HEK293 (cell line): Measurements from ENCODE around the gene CTNNBL1.

ENCODE experiments used
- CTCF ChIA-PET: fragments of 350-600 bp; formaldehyde crosslinking; extraction: SDS; loops from one replicate; lab custom pipeline; 2021; ENCODE audit warnings: antibody characterized with exemption; lab: Yijun Ruan, JAX
- POLR2A ChIA-PET: fragments of 300-600 bp; formaldehyde crosslinking; extraction: SDS; loops from one replicate; lab custom pipeline; 2020; ENCODE audit warnings: antibody characterized with exemption, inconsistent platforms; lab: Yijun Ruan, JAX
- H3K27ac ChIP-seq: fragments of 200-500 bp; sonication (Bioruptor generic); 2 replicates; pipeline ENCODE4 v1.5.1; 2014; ENCODE audit warnings: low read depth, low read length, control low read depth, inconsistent platforms; ENCODE audit errors: extremely low read depth
- H3K36me3 ChIP-seq, 2 experiments: fragments of 200-500 bp in 1 of 2; sonication (Bioruptor generic) in 1 of 2; 1 replicate in 1 of 2; 2 replicates in 1 of 2; pipeline ENCODE4 v1.5.1; 2014 to 2017; ENCODE audit warnings: inconsistent platforms in 2 of 2, low read length in 2 of 2; ENCODE audit not compliant: control insufficient read depth in 2 of 2, insufficient read depth in 1 of 2
- H3K4me1 ChIP-seq: fragments of 200-500 bp; sonication (Bioruptor generic); 2 replicates; pipeline ENCODE4 v1.5.1; 2014; ENCODE audit warnings: mild to moderate bottlenecking, low read length, inconsistent platforms; ENCODE audit not compliant: control insufficient read depth, insufficient read depth
- H3K4me3 ChIP-seq: 2 replicates; pipeline ENCODE4 v1.5.1; 2011; ENCODE audit warnings: low read depth, mild to moderate bottlenecking, control low read depth, low read length, moderate library complexity
- H3K9me3 ChIP-seq: fragments of 200-500 bp; sonication (Bioruptor generic); 2 replicates; pipeline ENCODE4 v1.5.1; 2014; ENCODE audit warnings: low read depth, low read length, inconsistent platforms; ENCODE audit not compliant: control insufficient read depth, insufficient read depth
- BCL11B ChIP-seq: fragments of 450-650 bp; formaldehyde crosslinking; IDR thresholded peaks from 2 replicates; pipeline ENCODE4 v1.5.1; 2016; ENCODE audit warnings: low read depth, missing biosample characterization, missing genetic modification characterization
- EGR2 ChIP-seq: fragments of 450-650 bp; formaldehyde crosslinking; IDR thresholded peaks from 2 replicates; pipeline ENCODE4 v1.5.1; 2016; ENCODE audit warnings: low read depth, missing biosample characterization, missing genetic modification characterization
- GFI1B ChIP-seq: fragments of 450-650 bp; formaldehyde crosslinking; IDR thresholded peaks from 2 replicates; pipeline ENCODE4 v1.5.1; 2016; ENCODE audit warnings: missing biosample characterization, missing genetic modification characterization
- KLF10 ChIP-seq: fragments of 450-650 bp; IDR thresholded peaks from 2 replicates; pipeline ENCODE4 v1.5.1; 2018; ENCODE audit warnings: missing biosample characterization, mild to moderate bottlenecking, missing genetic modification characterization
- KLF16 ChIP-seq: fragments of 450-650 bp; formaldehyde crosslinking; IDR thresholded peaks from 2 replicates; pipeline ENCODE4 v1.5.1; 2017; ENCODE audit warnings: missing biosample characterization, missing genetic modification characterization
- MYNN ChIP-seq: fragments of 450-650 bp; formaldehyde crosslinking; IDR thresholded peaks from 2 replicates; pipeline ENCODE4 v1.5.1; 2016; ENCODE audit warnings: missing biosample characterization, missing genetic modification characterization, borderline replicate concordance
- MZF1 ChIP-seq: fragments of 450-650 bp; formaldehyde crosslinking; IDR thresholded peaks from 2 replicates; pipeline ENCODE4 v1.5.1; 2017; ENCODE audit warnings: missing biosample characterization, missing genetic modification characterization, borderline replicate concordance
- SCRT2 ChIP-seq: fragments of 450-650 bp; formaldehyde crosslinking; IDR thresholded peaks from 2 replicates; pipeline ENCODE4 v1.5.1; 2016; ENCODE audit warnings: missing biosample characterization, missing genetic modification characterization
- ZBTB17 ChIP-seq: fragments of 450-650 bp; formaldehyde crosslinking; IDR thresholded peaks from 2 replicates; pipeline ENCODE4 v1.5.1; 2016; ENCODE audit warnings: missing biosample characterization, missing genetic modification characterization
- ZFHX2 ChIP-seq: fragments of 450-650 bp; formaldehyde crosslinking; conservative IDR thresholded peaks from 2 replicates; pipeline ENCODE4 v1.5.1; 2016; ENCODE audit warnings: missing biosample characterization, missing genetic modification characterization
- ZNF292 ChIP-seq: fragments of 450-650 bp; formaldehyde crosslinking; IDR thresholded peaks from 2 replicates; pipeline ENCODE4 v1.5.1; 2016; ENCODE audit warnings: low read depth, missing biosample characterization, missing genetic modification characterization, borderline replicate concordance
- ZNF341 ChIP-seq: fragments of 450-650 bp; formaldehyde crosslinking; IDR thresholded peaks from 2 replicates; pipeline ENCODE4; 2016; ENCODE audit warnings: low read depth, missing biosample characterization, missing genetic modification characterization
- ZNF423 ChIP-seq: fragments of 450-650 bp; formaldehyde crosslinking; IDR thresholded peaks from 2 replicates; pipeline ENCODE4 v1.5.1; 2016; ENCODE audit warnings: missing biosample characterization, missing genetic modification characterization
- ZNF48 ChIP-seq: fragments of 450-650 bp; formaldehyde crosslinking; IDR thresholded peaks from 2 replicates; pipeline ENCODE4 v1.5.1; 2016; ENCODE audit warnings: missing biosample characterization, missing genetic modification characterization
- ZNF510 ChIP-seq: fragments of 450-650 bp; formaldehyde crosslinking; IDR thresholded peaks from 2 replicates; pipeline ENCODE4 v1.5.1; 2018; ENCODE audit warnings: mild to moderate bottlenecking, missing genetic modification characterization, missing biosample characterization; ENCODE audit not compliant: insufficient replicate concordance
- ZNF560 ChIP-seq: fragments of 450-650 bp; formaldehyde crosslinking; IDR thresholded peaks from 2 replicates; pipeline ENCODE4 v1.5.1; 2017; ENCODE audit warnings: missing biosample characterization, missing genetic modification characterization, borderline replicate concordance
- ZNF664 ChIP-seq: fragments of 450-650 bp; formaldehyde crosslinking; IDR thresholded peaks from 2 replicates; pipeline ENCODE4 v1.5.1; 2016; ENCODE audit warnings: missing biosample characterization, missing genetic modification characterization
- ZSCAN30 ChIP-seq: fragments of 450-650 bp; IDR thresholded peaks from 2 replicates; pipeline ENCODE4 v1.5.1; 2018; ENCODE audit warnings: missing biosample characterization, mild to moderate bottlenecking, missing genetic modification characterization, moderate library complexity
- TF ChIP-seq, protein P1 (sequence below): fragments of 450-650 bp; formaldehyde crosslinking; conservative IDR thresholded peaks from 2 replicates; pipeline ENCODE4 v1.5.1; 2016; ENCODE audit warnings: low read depth, missing biosample characterization, missing genetic modification characterization
- TF ChIP-seq, protein P2 (sequence below): fragments of 450-650 bp; formaldehyde crosslinking; IDR thresholded peaks from 2 replicates; pipeline ENCODE4 v1.5.1; 2017; ENCODE audit warnings: missing biosample characterization, mild to moderate bottlenecking, missing genetic modification characterization, moderate library complexity
- TF ChIP-seq, protein P3 (sequence below): fragments of 450-650 bp; formaldehyde crosslinking; IDR thresholded peaks from 2 replicates; pipeline ENCODE4 v1.5.1; 2016; ENCODE audit warnings: missing biosample characterization, missing genetic modification characterization
- TF ChIP-seq, protein P4 (sequence below): sonication (generic); formaldehyde crosslinking; IDR thresholded peaks from 2 replicates; pipeline ENCODE4 v1.8.1; 2022; ENCODE audit warnings: mild to moderate bottlenecking, moderate library complexity, missing genetic modification reagents

CTNNBL1 gene

DNA sequence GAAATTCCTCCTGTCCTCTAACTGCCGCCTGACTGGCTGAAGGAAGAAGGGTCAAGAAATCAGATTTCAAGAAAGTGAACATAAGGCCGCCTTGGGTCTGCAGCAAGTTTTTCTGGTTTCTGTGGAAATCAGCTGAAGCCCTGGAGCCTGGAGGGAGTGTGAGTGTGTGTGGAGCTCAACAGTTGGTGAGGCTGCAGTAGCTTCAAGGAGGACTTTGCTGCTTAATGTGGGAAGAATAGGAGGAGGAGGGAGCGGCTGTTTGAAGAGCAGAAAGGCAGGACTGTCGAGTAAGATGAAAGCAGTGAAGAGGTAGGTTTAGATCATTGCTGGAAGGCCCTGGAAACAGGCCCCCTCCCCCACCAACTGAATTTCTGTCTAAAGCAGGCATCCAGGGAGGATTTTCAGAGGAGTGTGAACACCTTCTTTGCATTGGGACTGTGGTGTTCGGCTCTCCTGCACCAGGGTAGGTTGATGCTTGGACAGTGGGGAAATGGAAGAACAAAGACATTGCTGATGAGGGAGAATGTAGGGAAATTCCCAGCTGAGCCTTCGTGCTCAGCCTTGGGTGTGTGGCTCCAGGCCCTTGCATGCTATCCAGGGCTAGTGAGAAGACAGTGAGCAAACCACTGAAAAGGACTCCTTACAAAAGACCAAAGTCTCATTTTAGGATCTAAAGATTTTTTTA lies 129.6 kb downstream of the CTNNBL1 start:
- POLR2A ChIA-PET: no interaction called here

GRCh38 chr20:37827605-37828004 lies 133.8 kb downstream of the CTNNBL1 start:
- Histone ChIP-seq H3K4me3 (no peak overlapping the region), H3K4me1 (no peaks in the 10 kb centered on the region), H3K9me3 (no peaks in the 10 kb centered on the region), H3K27ac (no peak overlapping the region), H3K36me3 (no peaks in the 10 kb centered on the region)
- TF ChIP-seq GFI1B (no peak), ZNF664 (tag by site-specific recombination) (no peak), MZF1 (tag by site-specific recombination) (no peak), KLF16 (tag by site-specific recombination) (no peak), ZBTB17 (no peak), BCL11B (no peak), ZNF423 (tag by site-specific recombination) (no peak), ZSCAN30 (no peak), KLF10 (tag by site-specific recombination) (no peak), ZNF292 (no peak), ZNF560 (tag by site-specific recombination) (no peak)
- TF ChIP-seq, protein P1, sequence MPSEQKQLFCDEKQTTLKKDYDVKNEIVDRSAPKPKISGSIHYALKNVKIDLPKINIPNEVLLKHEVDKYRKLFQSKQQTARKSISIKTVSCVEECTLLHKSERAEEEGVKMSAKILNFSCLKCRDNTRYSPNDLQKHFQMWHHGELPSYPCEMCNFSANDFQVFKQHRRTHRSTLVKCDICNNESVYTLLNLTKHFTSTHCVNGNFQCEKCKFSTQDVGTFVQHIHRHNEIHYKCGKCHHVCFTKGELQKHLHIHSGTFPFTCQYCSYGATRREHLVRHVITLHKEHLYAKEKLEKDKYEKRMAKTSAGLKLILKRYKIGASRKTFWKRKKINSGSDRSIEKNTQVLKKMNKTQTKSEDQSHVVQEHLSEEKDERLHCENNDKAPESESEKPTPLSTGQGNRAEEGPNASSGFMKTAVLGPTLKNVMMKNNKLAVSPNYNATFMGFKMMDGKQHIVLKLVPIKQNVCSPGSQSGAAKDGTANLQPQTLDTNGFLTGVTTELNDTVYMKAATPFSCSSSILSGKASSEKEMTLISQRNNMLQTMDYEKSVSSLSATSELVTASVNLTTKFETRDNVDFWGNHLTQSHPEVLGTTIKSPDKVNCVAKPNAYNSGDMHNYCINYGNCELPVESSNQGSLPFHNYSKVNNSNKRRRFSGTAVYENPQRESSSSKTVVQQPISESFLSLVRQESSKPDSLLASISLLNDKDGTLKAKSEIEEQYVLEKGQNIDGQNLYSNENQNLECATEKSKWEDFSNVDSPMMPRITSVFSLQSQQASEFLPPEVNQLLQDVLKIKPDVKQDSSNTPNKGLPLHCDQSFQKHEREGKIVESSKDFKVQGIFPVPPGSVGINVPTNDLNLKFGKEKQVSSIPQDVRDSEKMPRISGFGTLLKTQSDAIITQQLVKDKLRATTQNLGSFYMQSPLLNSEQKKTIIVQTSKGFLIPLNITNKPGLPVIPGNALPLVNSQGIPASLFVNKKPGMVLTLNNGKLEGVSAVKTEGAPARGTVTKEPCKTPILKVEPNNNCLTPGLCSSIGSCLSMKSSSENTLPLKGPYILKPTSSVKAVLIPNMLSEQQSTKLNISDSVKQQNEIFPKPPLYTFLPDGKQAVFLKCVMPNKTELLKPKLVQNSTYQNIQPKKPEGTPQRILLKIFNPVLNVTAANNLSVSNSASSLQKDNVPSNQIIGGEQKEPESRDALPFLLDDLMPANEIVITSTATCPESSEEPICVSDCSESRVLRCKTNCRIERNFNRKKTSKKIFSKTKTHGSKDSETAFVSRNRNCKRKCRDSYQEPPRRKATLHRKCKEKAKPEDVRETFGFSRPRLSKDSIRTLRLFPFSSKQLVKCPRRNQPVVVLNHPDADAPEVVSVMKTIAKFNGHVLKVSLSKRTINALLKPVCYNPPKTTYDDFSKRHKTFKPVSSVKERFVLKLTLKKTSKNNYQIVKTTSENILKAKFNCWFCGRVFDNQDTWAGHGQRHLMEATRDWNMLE: no peak
- TF ChIP-seq, protein P2, sequence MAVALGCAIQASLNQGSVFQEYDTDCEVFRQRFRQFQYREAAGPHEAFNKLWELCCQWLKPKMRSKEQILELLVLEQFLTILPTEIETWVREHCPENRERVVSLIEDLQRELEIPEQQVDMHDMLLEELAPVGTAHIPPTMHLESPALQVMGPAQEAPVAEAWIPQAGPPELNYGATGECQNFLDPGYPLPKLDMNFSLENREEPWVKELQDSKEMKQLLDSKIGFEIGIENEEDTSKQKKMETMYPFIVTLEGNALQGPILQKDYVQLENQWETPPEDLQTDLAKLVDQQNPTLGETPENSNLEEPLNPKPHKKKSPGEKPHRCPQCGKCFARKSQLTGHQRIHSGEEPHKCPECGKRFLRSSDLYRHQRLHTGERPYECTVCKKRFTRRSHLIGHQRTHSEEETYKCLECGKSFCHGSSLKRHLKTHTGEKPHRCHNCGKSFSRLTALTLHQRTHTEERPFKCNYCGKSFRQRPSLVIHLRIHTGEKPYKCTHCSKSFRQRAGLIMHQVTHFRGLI (tag by site-specific recombination): no peak
- TF ChIP-seq, protein P3, sequence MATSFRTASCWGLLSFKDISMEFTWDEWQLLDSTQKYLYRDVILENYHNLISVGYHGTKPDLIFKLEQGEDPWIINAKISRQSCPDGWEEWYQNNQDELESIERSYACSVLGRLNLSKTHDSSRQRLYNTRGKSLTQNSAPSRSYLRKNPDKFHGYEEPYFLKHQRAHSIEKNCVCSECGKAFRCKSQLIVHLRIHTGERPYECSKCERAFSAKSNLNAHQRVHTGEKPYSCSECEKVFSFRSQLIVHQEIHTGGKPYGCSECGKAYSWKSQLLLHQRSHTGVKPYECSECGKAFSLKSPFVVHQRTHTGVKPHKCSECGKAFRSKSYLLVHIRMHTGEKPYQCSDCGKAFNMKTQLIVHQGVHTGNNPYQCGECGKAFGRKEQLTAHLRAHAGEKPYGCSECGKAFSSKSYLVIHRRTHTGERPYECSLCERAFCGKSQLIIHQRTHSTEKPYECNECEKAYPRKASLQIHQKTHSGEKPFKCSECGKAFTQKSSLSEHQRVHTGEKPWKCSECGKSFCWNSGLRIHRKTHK: no peak
- CTCF ChIA-PET: interaction anchor here (0.6 kb wide), 2 partner anchors 42 to 668 kb away, joined by 4 to 5 read pairs; no protein-coding TSS in a partner anchor
- POLR2A ChIA-PET: no interaction called here

More for the DNA sequence above, 129.6 kb downstream of the CTNNBL1 start:
- H3K36me3 ChIP-seq: no peaks in the 10 kb centered on the region; a peak in 1 of 3 replicates
- no peak overlapping the region for H3K4me3 ChIP-seq
- no peaks in the 10 kb centered on the region for H3K4me1 ChIP-seq
- no peaks in the 10 kb centered on the region for H3K9me3 ChIP-seq
- TF ChIP-seq ZNF341 (tag by site-specific recombination) (0 out of 2 replicates have a peak, but pooled peaks have one; percentile 11), MYNN (tag by site-specific recombination) (no peak), EGR2 (tag by site-specific recombination) (peak; percentile 41), ZFHX2 (tag by site-specific recombination) (no peak), ZNF48 (tag by site-specific recombination) (no peak), ZNF510 (tag by site-specific recombination) (no peak), SCRT2 (tag by site-specific recombination) (peak; percentile 85)
- TF ChIP-seq, protein P4, sequence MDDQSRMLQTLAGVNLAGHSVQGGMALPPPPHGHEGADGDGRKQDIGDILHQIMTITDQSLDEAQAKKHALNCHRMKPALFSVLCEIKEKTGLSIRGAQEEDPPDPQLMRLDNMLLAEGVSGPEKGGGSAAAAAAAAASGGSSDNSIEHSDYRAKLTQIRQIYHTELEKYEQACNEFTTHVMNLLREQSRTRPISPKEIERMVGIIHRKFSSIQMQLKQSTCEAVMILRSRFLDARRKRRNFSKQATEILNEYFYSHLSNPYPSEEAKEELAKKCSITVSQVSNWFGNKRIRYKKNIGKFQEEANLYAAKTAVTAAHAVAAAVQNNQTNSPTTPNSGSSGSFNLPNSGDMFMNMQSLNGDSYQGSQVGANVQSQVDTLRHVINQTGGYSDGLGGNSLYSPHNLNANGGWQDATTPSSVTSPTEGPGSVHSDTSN: no peak
- no peak overlapping the region for H3K27ac ChIP-seq
- CTCF ChIA-PET: no interaction called here
